AG09319 (cell line): Measurements from ENCODE around the gene ZNF526.

Source experiments
- DNase-seq: peaks from one replicate; pipeline ENCODE4 v3.0.0-alpha.2; 2010; ENCODE audit warnings: low read depth; ENCODE audit errors: extremely low read depth
- TF ChIP-seq, protein P1 (sequence below): IDR thresholded peaks from 2 replicates; pipeline ENCODE4 v1.5.1; 2011; ENCODE audit warnings: low read depth, mild to moderate bottlenecking, inconsistent platforms, low read length, moderate library complexity

Gene ZNF526

DNA sequence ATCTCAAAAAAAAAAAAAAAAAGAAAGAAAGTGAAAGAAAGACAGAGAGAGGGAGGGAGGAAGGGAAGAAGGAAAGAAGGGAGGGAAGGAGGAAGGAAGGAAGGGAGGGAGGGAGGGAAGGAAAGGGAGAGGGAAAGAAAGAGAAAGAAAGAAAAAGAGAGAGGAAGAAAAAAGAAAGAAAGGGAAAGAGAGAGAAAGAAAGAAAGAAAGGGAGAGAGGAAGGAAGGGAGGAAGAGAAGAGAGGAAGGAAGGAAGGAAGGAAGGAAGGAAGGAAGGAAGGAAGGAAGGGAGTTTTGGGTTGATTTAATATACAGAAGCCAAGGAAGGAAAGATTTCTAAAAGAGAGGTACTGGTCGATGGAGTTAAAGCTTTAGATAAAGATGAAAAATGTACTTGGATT lies 31.4 kb upstream of the ZNF526 start:
- no peak for DNase-seq
- TF ChIP-seq, protein P1, sequence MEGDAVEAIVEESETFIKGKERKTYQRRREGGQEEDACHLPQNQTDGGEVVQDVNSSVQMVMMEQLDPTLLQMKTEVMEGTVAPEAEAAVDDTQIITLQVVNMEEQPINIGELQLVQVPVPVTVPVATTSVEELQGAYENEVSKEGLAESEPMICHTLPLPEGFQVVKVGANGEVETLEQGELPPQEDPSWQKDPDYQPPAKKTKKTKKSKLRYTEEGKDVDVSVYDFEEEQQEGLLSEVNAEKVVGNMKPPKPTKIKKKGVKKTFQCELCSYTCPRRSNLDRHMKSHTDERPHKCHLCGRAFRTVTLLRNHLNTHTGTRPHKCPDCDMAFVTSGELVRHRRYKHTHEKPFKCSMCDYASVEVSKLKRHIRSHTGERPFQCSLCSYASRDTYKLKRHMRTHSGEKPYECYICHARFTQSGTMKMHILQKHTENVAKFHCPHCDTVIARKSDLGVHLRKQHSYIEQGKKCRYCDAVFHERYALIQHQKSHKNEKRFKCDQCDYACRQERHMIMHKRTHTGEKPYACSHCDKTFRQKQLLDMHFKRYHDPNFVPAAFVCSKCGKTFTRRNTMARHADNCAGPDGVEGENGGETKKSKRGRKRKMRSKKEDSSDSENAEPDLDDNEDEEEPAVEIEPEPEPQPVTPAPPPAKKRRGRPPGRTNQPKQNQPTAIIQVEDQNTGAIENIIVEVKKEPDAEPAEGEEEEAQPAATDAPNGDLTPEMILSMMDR, result no peak

DNA sequence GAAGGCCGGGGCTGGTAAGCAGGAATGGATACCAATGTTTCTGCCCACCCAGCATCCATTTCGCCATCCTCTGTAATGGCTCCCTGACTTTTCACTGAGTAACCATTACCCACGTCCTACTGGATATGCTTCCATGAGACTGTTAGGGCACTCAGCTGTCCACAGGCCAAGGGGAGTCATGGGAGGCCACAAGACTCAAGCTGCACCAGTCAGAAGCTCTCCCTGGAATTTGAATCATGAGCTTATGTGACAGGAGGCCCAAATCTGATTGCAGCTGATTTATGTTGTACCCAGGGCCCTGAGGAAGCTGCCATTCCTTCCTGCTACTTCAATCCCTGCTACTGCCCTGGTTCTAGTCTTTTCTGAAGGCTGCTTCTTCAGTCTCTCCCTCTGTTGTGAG lies 31.0 kb upstream of the ZNF526 start:
- TF ChIP-seq, protein P1, result no peak
- no peak for DNase-seq

DNA sequence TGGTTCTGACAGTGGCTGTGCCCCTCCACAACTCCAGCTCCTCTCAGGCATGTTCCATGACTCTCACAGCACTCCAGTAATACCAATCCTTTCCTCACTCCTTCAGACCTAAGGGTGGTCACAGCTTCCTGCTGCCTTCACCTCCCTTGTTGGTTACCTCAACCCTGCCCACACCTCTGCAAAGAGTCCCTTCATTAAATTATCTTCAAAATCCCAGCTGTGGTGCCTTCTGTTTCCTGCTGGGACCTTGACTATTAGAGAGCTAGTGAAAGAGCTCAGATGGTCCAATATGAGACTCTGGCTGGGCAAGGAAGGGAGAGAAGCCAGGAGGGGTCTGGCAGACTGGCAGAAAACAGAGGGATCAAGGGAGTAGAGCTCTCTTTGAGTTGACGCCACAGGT lies 28.8 kb upstream of the ZNF526 start:
- TF ChIP-seq, protein P1, result no peak
- DNase-seq, result no peak

DNA sequence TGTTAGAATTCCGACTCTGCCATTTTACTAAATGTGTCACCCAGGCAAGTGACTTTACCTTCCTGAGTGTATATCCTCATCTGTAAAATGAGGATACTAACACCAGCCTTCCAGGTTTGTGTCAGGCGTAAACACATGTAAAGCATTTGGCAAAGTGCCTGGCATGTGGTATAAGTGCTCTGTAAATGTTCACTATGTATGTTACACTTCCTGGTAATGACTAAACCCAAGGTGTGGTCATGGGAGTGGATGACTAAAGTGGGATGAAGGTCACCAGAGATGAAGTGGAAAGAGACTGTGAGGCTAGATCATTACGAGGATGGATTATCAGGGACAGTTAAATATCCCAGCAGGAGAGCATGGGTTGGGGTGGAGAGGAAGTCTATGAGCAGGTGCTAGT lies 28.3 kb upstream of the ZNF526 start:
- TF ChIP-seq, protein P1, result no peak
- no peak for DNase-seq

DNA sequence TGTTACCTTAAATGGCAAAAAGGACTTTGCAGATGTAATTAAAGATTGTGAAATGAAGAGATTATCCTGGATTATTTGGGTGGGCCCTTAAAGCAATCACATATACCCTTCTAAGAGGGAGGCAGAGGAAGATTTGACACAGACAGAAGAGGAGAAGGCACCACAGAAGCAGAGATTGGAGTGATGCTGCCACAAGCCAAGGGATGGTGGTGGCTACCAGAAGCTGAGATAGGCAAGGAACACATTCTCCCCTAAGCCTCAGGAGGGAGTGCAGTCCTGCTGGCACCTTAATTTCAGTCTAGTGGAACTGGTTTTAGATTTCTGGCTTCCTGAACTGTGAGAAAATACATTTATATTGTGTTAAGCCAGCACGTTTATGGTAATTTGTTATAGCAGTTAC lies 26.8 kb upstream of the ZNF526 start:
- TF ChIP-seq, protein P1, result no peak
- DNase-seq, result no peak

DNA sequence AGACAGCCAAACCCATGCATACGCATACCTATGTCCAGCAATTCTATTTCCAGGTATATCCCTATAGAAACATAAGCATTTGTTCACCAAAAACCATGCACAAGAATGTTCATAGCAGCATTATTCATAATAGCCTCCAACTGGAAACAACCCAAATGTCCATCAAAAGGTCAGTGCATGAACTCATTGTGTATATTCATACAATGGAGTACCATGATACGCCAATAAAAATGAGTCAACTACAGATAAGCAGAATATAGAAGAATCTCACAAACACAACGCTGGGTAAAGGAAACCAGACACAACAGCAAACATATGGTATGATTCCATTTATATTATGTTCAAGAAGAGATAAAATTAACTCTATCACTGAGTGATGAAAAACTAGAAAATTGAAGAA lies 26.4 kb upstream of the ZNF526 start:
- DNase-seq, result no peak
- TF ChIP-seq, protein P1, result no peak

DNA sequence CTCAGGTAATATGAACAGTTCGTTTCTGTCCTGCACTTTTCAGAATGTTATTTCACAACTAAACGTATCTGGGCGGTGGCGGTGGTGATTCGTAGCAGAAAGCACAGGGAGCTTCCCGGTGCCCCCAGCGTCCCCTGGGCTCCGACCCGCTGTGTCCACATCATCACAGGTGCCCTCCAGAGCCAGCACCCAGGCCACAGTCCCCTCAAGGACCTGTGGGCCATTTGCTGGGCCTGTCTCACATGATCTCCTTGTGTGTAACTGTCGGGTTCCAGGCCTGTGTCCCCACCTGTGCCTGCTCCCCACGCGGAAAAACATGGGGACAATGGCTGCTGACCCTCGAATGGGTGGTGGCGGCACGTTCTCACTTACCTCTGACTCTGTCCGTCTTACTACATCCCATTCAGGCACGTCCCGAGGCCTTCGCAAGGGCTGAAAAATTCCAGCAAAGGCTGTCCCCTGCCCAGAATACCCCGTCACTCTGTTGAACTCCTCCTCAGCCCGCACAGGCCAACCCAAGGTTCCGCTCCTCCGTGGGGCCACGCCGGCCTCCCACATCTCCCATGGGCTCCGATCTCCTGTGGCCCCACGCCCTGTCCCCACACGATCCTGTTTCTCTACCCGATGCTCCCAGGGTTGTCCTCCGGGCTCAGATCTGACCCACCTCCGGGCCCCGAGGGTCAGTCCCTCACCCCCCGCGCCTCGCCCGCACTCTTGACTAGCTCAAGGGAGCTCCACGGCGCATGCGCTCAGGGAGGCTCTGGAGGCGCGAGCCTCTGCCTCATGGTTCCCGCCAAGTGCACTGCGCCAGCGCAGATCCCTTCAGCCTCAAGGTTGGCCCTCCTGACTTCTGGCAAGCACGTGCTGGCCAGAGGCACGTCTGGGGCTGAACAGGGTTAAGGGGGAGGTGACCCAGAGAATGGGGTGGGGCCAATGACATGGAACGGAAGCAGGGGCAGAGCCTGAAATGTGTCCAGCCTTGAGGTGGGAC lies 23.8 kb upstream of the ZNF526 start:
- TF ChIP-seq, protein P1, result no peak
- no peak for DNase-seq
